ENCODE data around the gene MYCBPAP.

The MYCBPAP gene

DNA sequence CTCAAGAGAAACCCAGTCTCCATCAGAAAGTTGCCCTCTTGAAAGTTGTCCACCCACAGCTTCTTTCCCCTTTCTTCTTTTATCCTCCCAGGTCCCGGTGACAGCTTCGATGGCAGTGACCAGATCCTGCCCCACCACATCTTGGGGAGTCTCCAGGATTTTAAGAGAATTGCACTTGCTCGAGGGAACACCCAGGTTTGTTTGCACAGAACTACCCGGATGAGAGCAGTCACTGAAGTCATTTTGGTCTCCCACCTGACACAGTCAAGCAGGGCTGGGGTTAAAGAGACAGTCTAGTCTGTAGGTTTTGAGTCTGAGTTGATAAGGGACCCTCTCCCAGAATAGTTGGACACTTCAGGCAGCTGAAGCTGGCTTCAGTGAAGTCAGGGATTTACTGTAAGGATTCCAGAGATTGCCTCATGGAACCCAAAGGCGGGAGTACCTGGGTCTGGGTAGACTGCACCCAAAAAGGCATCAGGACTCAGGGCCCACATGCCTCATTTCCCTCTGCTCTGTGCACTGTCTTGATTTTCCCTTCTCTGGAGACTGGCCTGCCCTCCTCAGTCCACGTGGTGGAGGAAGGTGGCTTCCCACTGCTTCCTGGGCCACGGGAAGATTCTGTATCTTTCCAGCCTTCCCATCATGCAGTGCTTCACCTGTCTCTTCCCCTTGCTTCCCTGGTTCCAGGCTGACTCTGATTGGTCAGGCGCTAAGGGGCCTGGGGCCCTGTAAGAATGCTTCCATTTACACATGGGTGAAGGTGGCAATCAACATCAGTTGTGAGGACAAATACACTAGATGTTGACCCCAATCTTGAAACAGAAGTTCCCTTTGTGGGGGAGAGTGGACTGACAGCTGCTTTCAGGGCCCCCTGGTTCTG lies 9.5 kb downstream of the MYCBPAP start:
- Histone ChIP-seq H3K4me3 (ENCODE audit: low read length) (no peak overlapping the region), H3K9ac (ENCODE audit: low read length) (no peak overlapping the region), H4K20me1 (ENCODE audit: insufficient read depth, low read length) (no peaks in the 10 kb centered on the region), H3K9me3 (ENCODE audit: insufficient read depth, low read length) (no peaks in the 10 kb centered on the region), H3K36me3 (replicated peaks; ENCODE audit: low read depth, low read length) (no peaks in the 10 kb centered on the region), H3K79me2 (ENCODE audit: low read length) (no peaks in the 10 kb centered on the region), H3K27me3 (ENCODE audit: low read depth, low read length) (no peaks in the 10 kb centered on the region), H3K4me1 (ENCODE audit: low read length) (no peaks in the 10 kb centered on the region; the same call in 1 of the 2 replicates), H3K4me2 (ENCODE audit: low read length) (no peak overlapping the region), H3K27ac (ENCODE audit: low read length) (no peak overlapping the region), H2AFZ (ENCODE audit: low read depth, low read length) (no peak overlapping the region)
- TF ChIP-seq EZH2phosphoT487 (IDR thresholded peaks at IDR 0.05; ENCODE audit: low read depth) (no peak), CTCF (IDR thresholded peaks at IDR 0.05; ENCODE audit: low read depth, low read length) (no peak)

GRCh38 chr17:50518384-50519023 lies 10.3 kb downstream of the MYCBPAP start:
- Histone ChIP-seq H3K79me2 (ENCODE audit: low read length) (no peaks in the 10 kb centered on the region), H3K9me3 (ENCODE audit: insufficient read depth, low read length) (no peaks in the 10 kb centered on the region), H3K36me3 (replicated peaks; ENCODE audit: low read depth, low read length) (no peaks in the 10 kb centered on the region), H4K20me1 (ENCODE audit: insufficient read depth, low read length) (no peaks in the 10 kb centered on the region), H3K4me3 (ENCODE audit: low read length) (no peak overlapping the region), H3K4me2 (ENCODE audit: low read length) (no peak overlapping the region), H3K9ac (ENCODE audit: low read length) (no peak overlapping the region), H3K4me1 (ENCODE audit: low read length) (no peaks in the 10 kb centered on the region), H3K27ac (ENCODE audit: low read length) (no peak overlapping the region), H2AFZ (ENCODE audit: low read depth, low read length) (no peak overlapping the region), H3K27me3 (ENCODE audit: low read depth, low read length) (no peaks in the 10 kb centered on the region)
- no peak for TF ChIP-seq CTCF (IDR thresholded peaks at IDR 0.05; ENCODE audit: low read depth, low read length)
- TF ChIP-seq EZH2phosphoT487 (IDR thresholded peaks at IDR 0.05; ENCODE audit: low read depth), result no peak

DNA sequence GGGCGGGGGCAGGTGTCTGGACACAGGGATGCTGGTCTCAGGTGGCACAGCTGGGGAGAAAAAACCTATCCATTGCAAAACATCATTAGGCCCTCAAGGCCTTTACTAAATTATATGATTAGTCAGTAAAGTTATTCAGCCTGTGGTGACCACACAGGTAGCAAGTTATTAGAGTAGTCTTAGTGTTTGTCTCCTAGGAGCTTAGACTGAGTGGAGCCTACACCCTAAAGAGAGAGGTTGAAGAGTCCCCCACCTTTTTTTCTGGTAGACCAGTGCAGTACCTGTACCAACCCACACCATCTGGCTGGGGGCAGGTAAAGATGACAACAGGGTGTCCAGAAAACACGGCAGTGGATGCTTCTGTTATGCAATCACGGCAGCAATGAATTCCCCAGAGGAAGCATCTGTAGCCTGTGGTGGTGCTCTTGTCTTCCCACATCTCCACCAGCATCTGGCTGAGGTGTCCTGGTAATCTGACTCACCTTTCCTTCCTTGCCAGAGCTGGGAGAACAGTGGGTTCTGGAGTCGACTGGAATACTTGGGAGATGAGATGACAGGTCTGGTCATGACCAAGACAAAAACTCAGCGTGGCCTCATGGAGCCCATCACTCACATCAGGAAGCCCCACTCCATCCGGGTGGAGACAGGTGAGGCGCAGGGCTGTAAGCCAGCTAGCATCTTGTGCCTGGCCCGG lies 11.0 kb downstream of the MYCBPAP start:
- TF ChIP-seq CTCF (IDR thresholded peaks at IDR 0.05; ENCODE audit: low read depth, low read length) (no peak), EZH2phosphoT487 (IDR thresholded peaks at IDR 0.05; ENCODE audit: low read depth) (no peak)
- H2AFZ ChIP-seq (ENCODE audit: low read depth, low read length), result no peak overlapping the region
- H3K4me3 ChIP-seq (ENCODE audit: low read length), result no peak overlapping the region
- no peaks in the 10 kb centered on the region for H3K27me3 ChIP-seq (ENCODE audit: low read depth, low read length)
- no peak overlapping the region for H3K27ac ChIP-seq (ENCODE audit: low read length)
- H3K9ac ChIP-seq (ENCODE audit: low read length), result no peak overlapping the region
- H3K79me2 ChIP-seq (ENCODE audit: low read length), result no peaks in the 10 kb centered on the region
- H3K9me3 ChIP-seq (ENCODE audit: insufficient read depth, low read length), result no peaks in the 10 kb centered on the region
- no peaks in the 10 kb centered on the region for H3K36me3 ChIP-seq (replicated peaks; ENCODE audit: low read depth, low read length)
- H4K20me1 ChIP-seq (ENCODE audit: insufficient read depth, low read length), result no peaks in the 10 kb centered on the region
- no peaks in the 10 kb centered on the region for H3K4me1 ChIP-seq (ENCODE audit: low read length)
- H3K4me2 ChIP-seq (ENCODE audit: low read length), result no peak overlapping the region

DNA sequence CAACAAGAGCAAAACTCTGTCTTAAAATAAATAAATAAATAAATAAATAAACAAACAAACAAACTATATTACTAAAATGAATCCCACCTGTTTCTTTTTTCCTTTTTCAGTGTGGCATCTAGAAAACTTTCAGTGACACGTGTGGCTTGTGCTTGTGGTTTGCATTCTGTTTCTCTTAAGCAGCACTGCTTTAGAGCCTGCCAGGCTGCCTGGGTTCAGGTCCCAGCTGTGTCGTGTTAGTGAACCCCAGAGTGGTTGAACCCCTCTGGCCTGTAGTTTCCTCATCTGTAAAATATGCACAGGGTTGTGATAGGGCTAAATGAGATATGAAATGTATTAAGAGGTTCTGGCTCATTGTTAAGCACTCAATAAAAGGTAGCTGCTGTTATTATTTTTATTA lies 12.2 kb downstream of the MYCBPAP start:
- H3K9me3 ChIP-seq (ENCODE audit: insufficient read depth, low read length), result no peaks in the 10 kb centered on the region
- no peak for TF ChIP-seq CTCF (IDR thresholded peaks at IDR 0.05; ENCODE audit: low read depth, low read length)
- TF ChIP-seq EZH2phosphoT487 (IDR thresholded peaks at IDR 0.05; ENCODE audit: low read depth), result no peak
- H3K4me2 ChIP-seq (ENCODE audit: low read length), result no peak overlapping the region
- H3K4me3 ChIP-seq (ENCODE audit: low read length), result no peak overlapping the region
- H4K20me1 ChIP-seq (ENCODE audit: insufficient read depth, low read length), result no peaks in the 10 kb centered on the region
- H3K27me3 ChIP-seq (ENCODE audit: low read depth, low read length), result no peaks in the 10 kb centered on the region
- H3K36me3 ChIP-seq (replicated peaks; ENCODE audit: low read depth, low read length), result no peaks in the 10 kb centered on the region
- no peaks in the 10 kb centered on the region for H3K4me1 ChIP-seq (ENCODE audit: low read length)
- H3K79me2 ChIP-seq (ENCODE audit: low read length), result no peaks in the 10 kb centered on the region
- no peak overlapping the region for H3K27ac ChIP-seq (ENCODE audit: low read length)
- no peak overlapping the region for H2AFZ ChIP-seq (ENCODE audit: low read depth, low read length)
- H3K9ac ChIP-seq (ENCODE audit: low read length), result no peak overlapping the region
